Measurements from ENCODE around the gene KRT79.

DNA sequence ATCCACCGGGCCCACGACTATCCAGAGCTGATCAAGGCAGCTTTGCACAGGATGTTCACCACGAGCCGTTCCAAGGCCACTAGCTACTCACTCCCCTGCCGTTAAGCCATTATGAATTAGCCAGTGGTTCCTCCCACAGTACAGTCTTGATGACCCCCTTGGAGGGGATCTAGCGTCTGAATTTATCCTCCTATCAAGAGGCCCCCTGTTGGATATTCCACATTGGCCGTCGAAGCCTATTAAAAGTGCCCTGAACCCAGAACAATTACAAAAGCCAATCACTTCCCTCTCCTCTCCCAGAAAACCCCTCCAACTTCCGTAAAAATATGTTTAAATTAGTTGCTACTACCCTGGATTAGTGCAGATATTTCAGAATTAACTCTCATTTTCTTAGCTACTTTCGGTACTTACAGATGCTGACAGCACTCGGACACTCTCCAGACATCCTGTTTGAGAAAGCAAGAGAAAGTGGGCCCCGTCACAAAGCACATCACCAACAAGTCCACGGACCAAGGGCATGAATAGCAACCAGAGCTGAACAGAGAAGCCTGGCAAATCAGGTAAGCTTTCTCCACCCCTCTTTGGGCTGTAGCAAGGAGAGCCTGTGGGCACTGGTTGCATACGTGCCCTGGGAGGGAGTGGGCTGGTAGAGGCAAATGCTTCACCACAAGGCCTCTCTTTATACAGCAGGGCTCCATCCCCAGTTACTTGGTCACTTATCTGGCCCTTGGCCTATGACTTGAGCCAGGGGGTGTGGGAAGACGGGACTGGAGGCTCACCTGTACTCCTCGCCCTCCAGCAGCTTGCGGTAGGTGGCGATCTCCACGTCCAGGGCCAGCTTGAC lies 43.5 kb downstream of the KRT79 start:
- TF ChIP-seq, protein P1, sequence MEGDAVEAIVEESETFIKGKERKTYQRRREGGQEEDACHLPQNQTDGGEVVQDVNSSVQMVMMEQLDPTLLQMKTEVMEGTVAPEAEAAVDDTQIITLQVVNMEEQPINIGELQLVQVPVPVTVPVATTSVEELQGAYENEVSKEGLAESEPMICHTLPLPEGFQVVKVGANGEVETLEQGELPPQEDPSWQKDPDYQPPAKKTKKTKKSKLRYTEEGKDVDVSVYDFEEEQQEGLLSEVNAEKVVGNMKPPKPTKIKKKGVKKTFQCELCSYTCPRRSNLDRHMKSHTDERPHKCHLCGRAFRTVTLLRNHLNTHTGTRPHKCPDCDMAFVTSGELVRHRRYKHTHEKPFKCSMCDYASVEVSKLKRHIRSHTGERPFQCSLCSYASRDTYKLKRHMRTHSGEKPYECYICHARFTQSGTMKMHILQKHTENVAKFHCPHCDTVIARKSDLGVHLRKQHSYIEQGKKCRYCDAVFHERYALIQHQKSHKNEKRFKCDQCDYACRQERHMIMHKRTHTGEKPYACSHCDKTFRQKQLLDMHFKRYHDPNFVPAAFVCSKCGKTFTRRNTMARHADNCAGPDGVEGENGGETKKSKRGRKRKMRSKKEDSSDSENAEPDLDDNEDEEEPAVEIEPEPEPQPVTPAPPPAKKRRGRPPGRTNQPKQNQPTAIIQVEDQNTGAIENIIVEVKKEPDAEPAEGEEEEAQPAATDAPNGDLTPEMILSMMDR (IDR thresholded peaks at IDR 0.05), result no peak
- TF ChIP-seq SIN3A (IDR thresholded peaks at IDR 0.05; ENCODE audit: borderline replicate concordance, insufficient read depth, low read depth, low read length) (no peak), POLR2AphosphoS5 (IDR thresholded peaks at IDR 0.05; ENCODE audit: low read depth, low read length) (no peak)

Measured in Panc1 (cell line).